ENCODE data around the gene LZTS3.

DNA sequence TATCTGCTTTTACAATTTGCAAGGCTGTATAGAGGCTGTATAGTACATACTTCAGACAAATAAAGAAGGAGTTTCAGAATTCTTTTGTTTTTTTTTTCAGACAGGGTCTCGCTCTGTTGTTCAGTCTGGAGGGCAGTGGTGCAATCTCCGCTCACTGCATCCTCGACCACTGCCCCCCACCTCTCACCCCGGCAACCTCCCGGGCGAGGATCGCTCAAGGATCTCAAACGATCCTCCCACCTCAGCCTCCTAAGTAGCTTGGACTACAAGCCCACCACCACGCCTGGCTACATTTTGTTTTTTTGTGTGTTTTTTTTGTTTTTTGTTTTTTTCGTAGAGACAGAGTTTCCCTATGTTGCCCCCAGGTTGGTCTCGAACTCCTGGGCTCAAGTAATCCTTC is 15.5 kb downstream of the LZTS3 start:
- TF ChIP-seq, protein P1, sequence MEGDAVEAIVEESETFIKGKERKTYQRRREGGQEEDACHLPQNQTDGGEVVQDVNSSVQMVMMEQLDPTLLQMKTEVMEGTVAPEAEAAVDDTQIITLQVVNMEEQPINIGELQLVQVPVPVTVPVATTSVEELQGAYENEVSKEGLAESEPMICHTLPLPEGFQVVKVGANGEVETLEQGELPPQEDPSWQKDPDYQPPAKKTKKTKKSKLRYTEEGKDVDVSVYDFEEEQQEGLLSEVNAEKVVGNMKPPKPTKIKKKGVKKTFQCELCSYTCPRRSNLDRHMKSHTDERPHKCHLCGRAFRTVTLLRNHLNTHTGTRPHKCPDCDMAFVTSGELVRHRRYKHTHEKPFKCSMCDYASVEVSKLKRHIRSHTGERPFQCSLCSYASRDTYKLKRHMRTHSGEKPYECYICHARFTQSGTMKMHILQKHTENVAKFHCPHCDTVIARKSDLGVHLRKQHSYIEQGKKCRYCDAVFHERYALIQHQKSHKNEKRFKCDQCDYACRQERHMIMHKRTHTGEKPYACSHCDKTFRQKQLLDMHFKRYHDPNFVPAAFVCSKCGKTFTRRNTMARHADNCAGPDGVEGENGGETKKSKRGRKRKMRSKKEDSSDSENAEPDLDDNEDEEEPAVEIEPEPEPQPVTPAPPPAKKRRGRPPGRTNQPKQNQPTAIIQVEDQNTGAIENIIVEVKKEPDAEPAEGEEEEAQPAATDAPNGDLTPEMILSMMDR (IDR thresholded peaks at IDR 0.05; ENCODE audit: low read depth, low read length, poor library complexity, severe bottlenecking), result no peak
- TF ChIP-seq EZH2phosphoT487 (IDR thresholded peaks at IDR 0.05; ENCODE audit: borderline replicate concordance, low read length), result no peak

Measured in DOHH2 (cell line).